ENCODE measurements around the gene GOSR2. TPM values are rescaled to one million over a fixed set of nuclear protein-coding genes. Genes with fewer than 3 reads are reported as not detected.

The GOSR2 gene
- total RNA-seq, 1 donor from 2014 or later = 57.1 TPM

- Mint-ChIP-seq H3K4me3 (ENCODE audit: low read depth) (no peak overlapping the region), H3K9me3 (ENCODE audit: low read depth) (no peaks in the 10 kb centered on the region), H3K4me1 (ENCODE audit: low read depth) (no peaks in the 10 kb centered on the region), H3K27ac (no peak overlapping the region), H3K36me3 (ENCODE audit: insufficient read depth) (no peaks in the 10 kb centered on the region), H3K27me3 (peaks cover 18% of the 10 kb centered on the region)
- no peak for DNase-seq (ENCODE audit: low spot score, unreplicated experiment)
- TF ChIP-seq, protein P1, sequence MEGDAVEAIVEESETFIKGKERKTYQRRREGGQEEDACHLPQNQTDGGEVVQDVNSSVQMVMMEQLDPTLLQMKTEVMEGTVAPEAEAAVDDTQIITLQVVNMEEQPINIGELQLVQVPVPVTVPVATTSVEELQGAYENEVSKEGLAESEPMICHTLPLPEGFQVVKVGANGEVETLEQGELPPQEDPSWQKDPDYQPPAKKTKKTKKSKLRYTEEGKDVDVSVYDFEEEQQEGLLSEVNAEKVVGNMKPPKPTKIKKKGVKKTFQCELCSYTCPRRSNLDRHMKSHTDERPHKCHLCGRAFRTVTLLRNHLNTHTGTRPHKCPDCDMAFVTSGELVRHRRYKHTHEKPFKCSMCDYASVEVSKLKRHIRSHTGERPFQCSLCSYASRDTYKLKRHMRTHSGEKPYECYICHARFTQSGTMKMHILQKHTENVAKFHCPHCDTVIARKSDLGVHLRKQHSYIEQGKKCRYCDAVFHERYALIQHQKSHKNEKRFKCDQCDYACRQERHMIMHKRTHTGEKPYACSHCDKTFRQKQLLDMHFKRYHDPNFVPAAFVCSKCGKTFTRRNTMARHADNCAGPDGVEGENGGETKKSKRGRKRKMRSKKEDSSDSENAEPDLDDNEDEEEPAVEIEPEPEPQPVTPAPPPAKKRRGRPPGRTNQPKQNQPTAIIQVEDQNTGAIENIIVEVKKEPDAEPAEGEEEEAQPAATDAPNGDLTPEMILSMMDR (IDR thresholded peaks at IDR 0.05; ENCODE audit: unreplicated experiment) = no peak
These were observed 12.6 kb upstream of the GOSR2 start for GRCh38 chr17:46910179-46910927.

GRCh38 chr17:46911311-46911710 lies 11.6 kb upstream of the GOSR2 start:
- no peak for DNase-seq (ENCODE audit: low spot score, unreplicated experiment)
- no peak overlapping the region for H3K27ac Mint-ChIP-seq
- TF ChIP-seq, protein P1 (IDR thresholded peaks at IDR 0.05; ENCODE audit: unreplicated experiment) = no peak
- peaks cover 18% of the 10 kb centered on the region for H3K27me3 Mint-ChIP-seq
- no peaks in the 10 kb centered on the region for H3K36me3 Mint-ChIP-seq (ENCODE audit: insufficient read depth)
- no peaks in the 10 kb centered on the region for H3K4me1 Mint-ChIP-seq (ENCODE audit: low read depth)
- H3K9me3 Mint-ChIP-seq (ENCODE audit: low read depth) = no peaks in the 10 kb centered on the region
- no peak overlapping the region for H3K4me3 Mint-ChIP-seq (ENCODE audit: low read depth)

GRCh38 chr17:46915596-46915995 lies 7.4 kb upstream of the GOSR2 start:
- Mint-ChIP-seq H3K4me3 (ENCODE audit: low read depth) (no peak overlapping the region), H3K36me3 (ENCODE audit: insufficient read depth) (no peaks in the 10 kb centered on the region), H3K4me1 (ENCODE audit: low read depth) (no peaks in the 10 kb centered on the region), H3K27ac (no peak overlapping the region), H3K9me3 (ENCODE audit: low read depth) (no peaks in the 10 kb centered on the region), H3K27me3 (peaks cover 16% of the 10 kb centered on the region)
- TF ChIP-seq, protein P1 (IDR thresholded peaks at IDR 0.05; ENCODE audit: unreplicated experiment) = no peak
- no peak for DNase-seq (ENCODE audit: low spot score, unreplicated experiment)

DNA sequence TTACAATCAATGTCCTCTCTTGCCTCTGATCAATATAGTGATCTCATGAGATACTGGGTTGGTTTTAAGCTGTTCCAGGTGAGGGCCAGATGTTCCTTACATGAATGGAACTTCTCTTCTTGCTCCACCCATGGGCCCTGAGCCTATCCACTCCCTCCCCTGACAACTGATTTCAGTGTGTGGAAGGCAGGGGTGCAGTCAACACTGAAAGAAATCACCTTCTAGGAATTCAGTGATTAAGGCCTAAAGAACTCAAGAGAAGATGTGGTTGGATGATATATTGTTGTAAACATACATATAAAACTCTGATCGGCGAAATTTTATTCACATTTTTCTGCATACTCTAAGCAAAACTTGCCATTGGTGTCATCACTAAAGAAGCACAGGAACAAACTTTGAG lies 6.7 kb upstream of the GOSR2 start:
- Mint-ChIP-seq H3K27me3 (peaks cover 13% of the 10 kb centered on the region), H3K4me1 (ENCODE audit: low read depth) (no peaks in the 10 kb centered on the region), H3K27ac (no peak overlapping the region), H3K9me3 (ENCODE audit: low read depth) (no peaks in the 10 kb centered on the region), H3K36me3 (ENCODE audit: insufficient read depth) (no peaks in the 10 kb centered on the region), H3K4me3 (ENCODE audit: low read depth) (no peak overlapping the region)
- DNase-seq (ENCODE audit: low spot score, unreplicated experiment) = no peak
- TF ChIP-seq, protein P1 (IDR thresholded peaks at IDR 0.05; ENCODE audit: unreplicated experiment) = no peak

DNA sequence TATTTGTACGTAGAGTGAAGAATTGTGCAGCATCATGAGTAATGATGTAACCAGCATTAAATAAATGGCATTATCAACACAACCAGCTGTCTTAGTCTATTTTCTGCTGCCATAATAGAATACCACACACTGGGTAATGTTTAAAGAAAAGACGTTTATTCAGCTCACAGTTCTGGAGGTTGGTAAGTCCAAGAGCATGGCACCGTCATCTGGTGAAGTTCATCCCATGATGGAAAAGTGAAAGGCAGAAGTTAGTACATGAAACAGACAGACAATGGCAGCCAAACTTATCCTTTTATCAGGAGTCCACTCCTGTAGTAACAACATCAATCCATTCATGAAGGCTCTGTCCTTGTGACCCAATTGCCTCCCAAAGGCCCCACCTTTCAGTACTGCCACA lies 6.3 kb upstream of the GOSR2 start:
- H3K27me3 Mint-ChIP-seq = peaks cover 13% of the 10 kb centered on the region
- no peak overlapping the region for H3K4me3 Mint-ChIP-seq (ENCODE audit: low read depth)
- TF ChIP-seq, protein P1 (IDR thresholded peaks at IDR 0.05; ENCODE audit: unreplicated experiment) = no peak
- no peak for DNase-seq (ENCODE audit: low spot score, unreplicated experiment)
- H3K27ac Mint-ChIP-seq = no peak overlapping the region
- H3K9me3 Mint-ChIP-seq (ENCODE audit: low read depth) = no peaks in the 10 kb centered on the region
- H3K4me1 Mint-ChIP-seq (ENCODE audit: low read depth) = no peaks in the 10 kb centered on the region
- H3K36me3 Mint-ChIP-seq (ENCODE audit: insufficient read depth) = no peaks in the 10 kb centered on the region

All from progenitor cell of endocrine pancreas (in vitro differentiated cells).